Measurements from ENCODE around the gene SEMA3C. TPM values are rescaled to one million over a fixed set of nuclear protein-coding genes. Genes with fewer than 3 reads are reported as not detected.

SEMA3C gene
- total and polyA plus RNA-seq, 2 donors, result 2.8 to 5.6 TPM

DNA sequence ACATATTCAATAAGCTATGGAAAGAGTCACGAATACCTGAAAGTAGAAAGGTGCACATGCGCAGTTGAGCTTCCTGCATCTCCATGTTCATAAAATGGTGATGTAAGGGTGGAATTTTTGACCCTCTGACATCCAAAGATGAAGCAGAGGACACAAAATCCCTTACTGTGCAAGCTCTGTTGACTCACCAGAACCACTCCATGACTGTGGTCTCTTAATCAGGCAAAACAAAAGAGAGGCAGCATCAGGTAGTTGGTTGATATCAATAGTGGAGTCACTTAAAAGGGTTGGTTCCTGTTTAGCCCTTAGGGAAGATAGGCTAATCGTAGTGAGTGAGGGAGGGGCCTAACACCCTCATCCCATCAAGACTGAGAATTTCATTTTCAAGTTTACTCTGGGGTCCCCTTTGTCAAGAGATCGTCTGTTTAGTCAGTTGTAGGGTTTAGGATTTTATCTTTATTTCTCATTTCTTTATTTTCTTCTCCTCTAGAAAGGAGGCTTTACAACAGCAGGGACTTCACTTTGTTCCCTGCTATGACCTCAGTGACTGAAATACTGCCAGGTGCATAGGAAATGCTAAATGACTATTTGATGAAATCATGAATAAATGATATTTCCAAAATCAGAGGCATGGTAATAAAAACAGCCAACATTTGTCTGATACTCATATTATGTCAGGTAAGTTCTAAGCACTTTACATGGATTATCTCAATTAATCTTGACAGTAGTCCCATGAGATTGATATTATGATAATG, 182.3 kb downstream of the SEMA3C start:
- WGBS, result 94% methylated on average over 4 of the region's 4 CpGs
- H3K27ac ChIP-seq (ENCODE audit: low read depth in 1 of 2, low read length in 1 of 2), result no peak overlapping the region
- H3K4me3 ChIP-seq (ENCODE audit: low read length in 2 of 2), result no peak overlapping the region
- no peaks in the 10 kb centered on the region for H3K36me3 ChIP-seq (ENCODE audit: control insufficient read depth in 2 of 2, insufficient read depth in 2 of 2, low read length in 1 of 2)
- DNase-seq (ENCODE audit: low read depth in 6 of 9, low spot score in 9 of 9), result no peak
- H3K4me1 ChIP-seq (ENCODE audit: control insufficient read depth in 2 of 2, insufficient read depth in 2 of 2, low read length in 2 of 2), result no peaks in the 10 kb centered on the region
- no peaks in the 10 kb centered on the region for H3K27me3 ChIP-seq (ENCODE audit: control insufficient read depth in 2 of 2, insufficient read depth in 1 of 2, low read length in 1 of 2)
- H3K9me3 ChIP-seq (ENCODE audit: control insufficient read depth in 2 of 2, insufficient read depth in 1 of 2, low read length in 1 of 2), result no peaks in the 10 kb centered on the region

DNA sequence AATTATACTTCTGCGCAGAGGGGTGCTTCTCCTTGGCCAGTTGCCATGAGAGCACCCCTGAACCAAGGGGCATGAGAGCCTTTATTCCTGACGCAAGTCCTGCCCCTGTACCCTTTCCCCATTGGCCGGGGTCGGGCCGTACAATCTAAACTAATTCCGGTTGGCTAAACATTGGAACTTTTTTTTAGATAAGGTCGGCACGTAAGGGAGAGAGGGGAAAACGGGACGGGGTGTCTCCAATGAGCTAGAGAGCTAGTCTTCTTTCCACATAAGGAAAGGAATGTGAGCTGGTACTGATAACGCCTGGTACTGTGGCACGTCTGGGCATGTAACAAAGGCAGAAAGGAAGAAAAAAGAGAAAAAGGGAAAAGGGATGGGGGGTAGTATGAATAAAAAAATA, 183.5 kb downstream of the SEMA3C start:
- H3K4me3 ChIP-seq (ENCODE audit: low read length in 2 of 2), result no peak overlapping the region
- H3K27ac ChIP-seq (ENCODE audit: low read depth in 1 of 2, low read length in 1 of 2), result no peak overlapping the region
- H3K36me3 ChIP-seq (ENCODE audit: control insufficient read depth in 2 of 2, insufficient read depth in 2 of 2, low read length in 1 of 2), result no peaks in the 10 kb centered on the region
- 98% methylated on average over 12 of the region's 12 CpGs for WGBS
- H3K9me3 ChIP-seq (ENCODE audit: control insufficient read depth in 2 of 2, insufficient read depth in 1 of 2, low read length in 1 of 2), result no peaks in the 10 kb centered on the region
- DNase-seq (ENCODE audit: low read depth in 6 of 9, low spot score in 9 of 9), result no peak
- no peaks in the 10 kb centered on the region for H3K27me3 ChIP-seq (ENCODE audit: control insufficient read depth in 2 of 2, insufficient read depth in 1 of 2, low read length in 1 of 2)
- H3K4me1 ChIP-seq (ENCODE audit: control insufficient read depth in 2 of 2, insufficient read depth in 2 of 2, low read length in 2 of 2), result no peaks in the 10 kb centered on the region

DNA sequence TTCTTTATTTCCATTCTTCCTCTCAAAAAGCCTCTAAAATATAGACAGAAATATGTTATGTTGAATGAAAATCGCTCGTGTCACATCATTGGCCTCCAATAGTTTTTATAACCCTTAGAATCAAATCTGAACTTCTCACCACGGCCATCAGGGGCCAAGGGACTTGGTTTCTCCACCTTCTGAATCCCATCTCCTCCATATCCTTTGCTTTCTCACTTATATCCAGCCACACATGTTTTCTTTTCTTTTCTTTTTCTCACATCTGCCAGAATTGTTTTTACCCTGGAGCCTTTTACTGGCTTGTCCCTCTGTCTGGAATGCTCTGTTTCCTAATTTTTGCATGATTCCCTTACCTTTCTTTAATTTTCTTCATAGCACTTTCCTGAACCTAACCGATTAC, 184.8 kb downstream of the SEMA3C start:
- H3K36me3 ChIP-seq (ENCODE audit: control insufficient read depth in 2 of 2, insufficient read depth in 2 of 2, low read length in 1 of 2), result no peaks in the 10 kb centered on the region
- no peaks in the 10 kb centered on the region for H3K4me1 ChIP-seq (ENCODE audit: control insufficient read depth in 2 of 2, insufficient read depth in 2 of 2, low read length in 2 of 2)
- H3K4me3 ChIP-seq (ENCODE audit: low read length in 2 of 2), result no peak overlapping the region
- DNase-seq (ENCODE audit: low read depth in 6 of 9, low spot score in 9 of 9), result no peak
- no peak overlapping the region for H3K27ac ChIP-seq (ENCODE audit: low read depth in 1 of 2, low read length in 1 of 2)
- no peaks in the 10 kb centered on the region for H3K9me3 ChIP-seq (ENCODE audit: control insufficient read depth in 2 of 2, insufficient read depth in 1 of 2, low read length in 1 of 2)
- 95% methylated on average over 4 of the region's 4 CpGs for WGBS
- H3K27me3 ChIP-seq (ENCODE audit: control insufficient read depth in 2 of 2, insufficient read depth in 1 of 2, low read length in 1 of 2), result no peaks in the 10 kb centered on the region

DNA sequence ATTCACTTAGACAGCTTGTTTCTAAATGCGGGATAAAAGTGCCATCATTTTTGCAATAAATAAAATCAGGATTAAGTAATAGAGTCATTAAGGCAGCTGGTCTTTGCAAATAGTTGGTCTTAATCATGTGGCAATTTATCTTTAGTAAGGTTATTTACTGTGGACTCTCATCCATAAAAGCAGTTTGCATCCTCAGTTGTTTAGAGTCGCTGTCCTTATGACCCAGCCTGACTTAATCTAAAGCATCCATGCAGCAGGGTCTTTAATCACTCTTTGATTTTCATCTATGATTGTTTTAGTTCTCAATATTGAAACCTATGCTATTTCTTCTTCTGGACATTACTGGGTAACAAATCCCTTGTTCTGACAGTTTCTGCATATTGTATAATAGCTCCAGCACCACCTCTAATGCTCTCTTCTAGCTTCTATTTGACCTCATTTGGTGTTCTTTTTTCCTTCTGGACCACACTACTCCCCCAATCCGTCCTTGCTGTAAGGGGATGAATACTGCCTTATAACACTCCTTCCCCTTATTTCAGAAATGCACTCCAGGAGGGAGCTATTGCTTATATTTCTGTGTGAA, 185.4 kb downstream of the SEMA3C start:
- WGBS, result 64% methylated on average over 3 of the region's 3 CpGs

DNA sequence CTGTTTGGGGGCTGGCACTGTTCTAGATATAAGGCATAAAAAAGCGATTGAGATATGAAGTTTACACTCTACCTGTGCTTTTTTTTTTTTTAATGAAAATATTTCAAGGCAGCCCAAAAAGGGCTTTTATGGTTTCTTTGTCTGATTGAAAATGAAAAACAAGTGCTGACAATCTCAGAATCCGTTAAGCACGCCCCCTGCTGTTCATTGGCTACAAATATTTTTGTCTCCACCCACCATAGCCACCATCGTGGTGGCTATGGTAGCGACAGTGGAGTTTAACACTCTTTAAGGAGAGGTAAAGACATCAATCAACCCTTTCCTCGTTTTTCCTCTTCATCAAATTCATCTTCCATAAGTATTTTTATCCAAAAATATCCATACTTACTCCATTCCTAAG, 186.2 kb downstream of the SEMA3C start:
- H3K36me3 ChIP-seq (ENCODE audit: control insufficient read depth in 2 of 2, insufficient read depth in 2 of 2, low read length in 1 of 2), result no peaks in the 10 kb centered on the region
- no peaks in the 10 kb centered on the region for H3K27me3 ChIP-seq (ENCODE audit: control insufficient read depth in 2 of 2, insufficient read depth in 1 of 2, low read length in 1 of 2)
- H3K27ac ChIP-seq (ENCODE audit: low read depth in 1 of 2, low read length in 1 of 2), result no peak overlapping the region
- no peaks in the 10 kb centered on the region for H3K9me3 ChIP-seq (ENCODE audit: control insufficient read depth in 2 of 2, insufficient read depth in 1 of 2, low read length in 1 of 2)
- 85% methylated on average over 6 of the region's 6 CpGs for WGBS
- no peak for DNase-seq (ENCODE audit: low read depth in 6 of 9, low spot score in 9 of 9)
- no peaks in the 10 kb centered on the region for H3K4me1 ChIP-seq (ENCODE audit: control insufficient read depth in 2 of 2, insufficient read depth in 2 of 2, low read length in 2 of 2)
- no peak overlapping the region for H3K4me3 ChIP-seq (ENCODE audit: low read length in 2 of 2)

More for the DNA sequence above, 185.4 kb downstream of the SEMA3C start:
- Histone ChIP-seq H3K4me1 (ENCODE audit: control insufficient read depth in 2 of 2, insufficient read depth in 2 of 2, low read length in 2 of 2) (no peaks in the 10 kb centered on the region), H3K9me3 (ENCODE audit: control insufficient read depth in 2 of 2, insufficient read depth in 1 of 2, low read length in 1 of 2) (no peaks in the 10 kb centered on the region), H3K36me3 (ENCODE audit: control insufficient read depth in 2 of 2, insufficient read depth in 2 of 2, low read length in 1 of 2) (no peaks in the 10 kb centered on the region), H3K27ac (ENCODE audit: low read depth in 1 of 2, low read length in 1 of 2) (no peak overlapping the region), H3K27me3 (ENCODE audit: control insufficient read depth in 2 of 2, insufficient read depth in 1 of 2, low read length in 1 of 2) (no peaks in the 10 kb centered on the region), H3K4me3 (ENCODE audit: low read length in 2 of 2) (no peak overlapping the region)
- DNase-seq (ENCODE audit: low read depth in 6 of 9, low spot score in 9 of 9), result no peak

DNA sequence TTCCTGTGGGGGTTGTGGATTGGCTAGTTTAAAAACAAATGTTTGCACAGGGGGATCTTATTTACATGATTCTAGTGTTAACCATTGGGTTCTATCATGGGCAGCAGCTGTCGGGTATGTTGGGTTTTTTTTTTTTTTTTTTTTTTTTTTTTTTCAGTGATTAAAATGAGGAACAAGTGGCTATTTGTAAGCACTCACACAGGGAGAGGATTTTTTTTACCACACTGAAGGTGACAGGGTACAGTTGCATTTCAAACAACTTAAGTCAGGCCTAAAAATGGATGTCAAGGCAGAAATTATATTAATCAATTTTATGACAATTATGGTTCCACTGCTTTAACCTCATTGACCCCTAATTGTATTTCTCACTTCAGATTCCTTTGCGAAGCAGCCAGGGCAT, 187.6 kb downstream of the SEMA3C start:
- WGBS, result 56% methylated on average over 2 of the region's 2 CpGs
- H3K36me3 ChIP-seq (ENCODE audit: control insufficient read depth in 2 of 2, insufficient read depth in 2 of 2, low read length in 1 of 2), result no peaks in the 10 kb centered on the region
- H3K27me3 ChIP-seq (ENCODE audit: control insufficient read depth in 2 of 2, insufficient read depth in 1 of 2, low read length in 1 of 2), result no peaks in the 10 kb centered on the region
- no peak overlapping the region for H3K27ac ChIP-seq (ENCODE audit: low read depth in 1 of 2, low read length in 1 of 2)
- H3K4me1 ChIP-seq (ENCODE audit: control insufficient read depth in 2 of 2, insufficient read depth in 2 of 2, low read length in 2 of 2), result no peaks in the 10 kb centered on the region
- no peak overlapping the region for H3K4me3 ChIP-seq (ENCODE audit: low read length in 2 of 2)
- no peaks in the 10 kb centered on the region for H3K9me3 ChIP-seq (ENCODE audit: control insufficient read depth in 2 of 2, insufficient read depth in 1 of 2, low read length in 1 of 2)
- DNase-seq (ENCODE audit: low read depth in 6 of 9, low spot score in 9 of 9), result no peak

DNA sequence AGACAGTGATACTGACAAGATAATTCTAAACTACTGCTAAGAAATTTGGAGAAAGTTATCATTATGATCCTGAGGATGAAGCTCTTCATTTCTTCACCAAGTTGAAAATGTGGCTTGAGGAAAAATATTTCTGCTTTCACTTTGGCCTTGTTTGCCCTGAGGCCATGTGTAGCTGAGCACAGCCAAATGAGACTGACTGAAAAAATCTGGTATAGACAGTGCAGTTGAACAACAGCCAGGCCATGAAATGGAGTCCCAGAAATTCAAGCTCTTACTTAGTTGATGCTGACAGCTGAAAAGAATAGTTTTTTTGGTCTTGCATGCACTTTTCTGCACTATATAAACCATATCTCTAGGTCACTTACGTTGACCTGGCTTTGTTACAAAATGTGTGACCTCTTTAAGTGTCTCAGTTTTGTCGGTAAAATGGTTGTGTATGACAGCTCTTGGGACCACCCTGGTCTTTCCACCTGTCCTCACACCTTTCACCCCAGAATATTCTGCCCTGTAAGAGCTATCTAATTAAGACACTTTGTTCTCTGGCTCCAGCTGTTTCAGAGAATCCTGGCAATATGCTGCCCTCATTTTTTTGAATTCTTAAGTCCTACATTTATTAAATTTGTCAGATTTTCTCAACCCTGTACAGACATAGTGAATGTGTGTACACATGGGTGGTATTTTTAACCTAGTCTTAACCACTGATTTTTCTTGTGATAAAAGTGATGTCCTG, 189.1 kb downstream of the SEMA3C start:
- no peak overlapping the region for H3K4me3 ChIP-seq (ENCODE audit: low read length in 2 of 2)
- no peaks in the 10 kb centered on the region for H3K36me3 ChIP-seq (ENCODE audit: control insufficient read depth in 2 of 2, insufficient read depth in 2 of 2, low read length in 1 of 2)
- H3K9me3 ChIP-seq (ENCODE audit: control insufficient read depth in 2 of 2, insufficient read depth in 1 of 2, low read length in 1 of 2), result no peaks in the 10 kb centered on the region
- no peak for DNase-seq (ENCODE audit: low read depth in 6 of 9, low spot score in 9 of 9)
- H3K4me1 ChIP-seq (ENCODE audit: control insufficient read depth in 2 of 2, insufficient read depth in 2 of 2, low read length in 2 of 2), result no peaks in the 10 kb centered on the region
- 91% methylated on average over 2 of the region's 2 CpGs for WGBS
- no peak overlapping the region for H3K27ac ChIP-seq (ENCODE audit: low read depth in 1 of 2, low read length in 1 of 2)
- no peaks in the 10 kb centered on the region for H3K27me3 ChIP-seq (ENCODE audit: control insufficient read depth in 2 of 2, insufficient read depth in 1 of 2, low read length in 1 of 2)

DNA sequence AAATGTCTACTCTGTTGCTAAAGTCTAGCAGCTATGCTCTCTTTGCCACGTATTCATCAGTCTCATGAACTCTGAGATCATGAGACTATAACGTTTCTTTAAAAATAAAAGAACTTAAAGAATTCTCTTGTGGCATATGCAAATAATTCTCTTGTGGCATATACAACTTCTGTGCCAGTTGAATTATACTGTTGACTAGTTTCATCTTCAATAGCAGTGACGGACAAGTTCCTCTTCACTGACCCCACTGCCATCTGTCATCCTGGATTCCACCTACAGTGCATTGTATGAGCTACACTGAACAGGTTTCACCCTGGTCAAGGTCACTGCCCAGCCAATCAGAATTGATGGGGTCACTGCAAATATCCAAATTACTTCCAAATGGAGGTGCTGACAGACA, 192.2 kb downstream of the SEMA3C start:
- 90% methylated on average over 3 of the region's 3 CpGs for WGBS

DNA sequence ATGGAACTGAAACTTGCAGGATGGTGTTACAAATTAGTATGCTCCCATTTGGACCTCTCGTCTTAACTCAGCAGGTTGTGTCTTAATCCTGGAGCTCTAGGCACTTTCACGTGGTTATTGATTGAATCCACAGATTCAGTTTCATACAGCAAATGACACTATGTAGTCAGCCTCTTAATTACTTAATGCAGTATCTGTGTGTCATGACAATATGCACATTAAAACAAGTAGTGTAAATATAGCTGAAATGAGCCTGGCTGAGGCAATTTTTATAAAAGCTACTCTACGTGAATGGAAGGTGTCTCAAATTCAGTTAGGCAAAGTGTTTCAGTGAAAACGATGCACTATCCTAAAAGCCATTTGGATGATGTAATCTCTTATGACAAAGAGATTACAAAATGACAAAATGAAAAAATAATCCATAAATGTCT, 193.7 kb downstream of the SEMA3C start:
- Histone ChIP-seq H3K4me1 (ENCODE audit: control insufficient read depth in 2 of 2, insufficient read depth in 2 of 2, low read length in 2 of 2) (no peaks in the 10 kb centered on the region), H3K9me3 (ENCODE audit: control insufficient read depth in 2 of 2, insufficient read depth in 1 of 2, low read length in 1 of 2) (no peaks in the 10 kb centered on the region), H3K36me3 (ENCODE audit: control insufficient read depth in 2 of 2, insufficient read depth in 2 of 2, low read length in 1 of 2) (no peaks in the 10 kb centered on the region), H3K27me3 (ENCODE audit: control insufficient read depth in 2 of 2, insufficient read depth in 1 of 2, low read length in 1 of 2) (no peaks in the 10 kb centered on the region), H3K27ac (ENCODE audit: low read depth in 1 of 2, low read length in 1 of 2) (no peak overlapping the region), H3K4me3 (ENCODE audit: low read length in 2 of 2) (no peak overlapping the region)
- 93% methylated on average over 4 of the region's 4 CpGs for WGBS
- DNase-seq (ENCODE audit: low read depth in 6 of 9, low spot score in 9 of 9), result no peak

More for the DNA sequence above, 192.2 kb downstream of the SEMA3C start:
- Histone ChIP-seq H3K27ac (ENCODE audit: low read depth in 1 of 2, low read length in 1 of 2) (no peak overlapping the region), H3K4me3 (ENCODE audit: low read length in 2 of 2) (no peak overlapping the region), H3K4me1 (ENCODE audit: control insufficient read depth in 2 of 2, insufficient read depth in 2 of 2, low read length in 2 of 2) (no peaks in the 10 kb centered on the region), H3K36me3 (ENCODE audit: control insufficient read depth in 2 of 2, insufficient read depth in 2 of 2, low read length in 1 of 2) (no peaks in the 10 kb centered on the region), H3K9me3 (ENCODE audit: control insufficient read depth in 2 of 2, insufficient read depth in 1 of 2, low read length in 1 of 2) (no peaks in the 10 kb centered on the region), H3K27me3 (ENCODE audit: control insufficient read depth in 2 of 2, insufficient read depth in 1 of 2, low read length in 1 of 2) (no peaks in the 10 kb centered on the region)
- DNase-seq (ENCODE audit: low read depth in 6 of 9, low spot score in 9 of 9), result no peak
